NK-92 (cell line): ENCODE data around the gene FNDC8.
"Not testable (repeated sequence)": the region's sequence is repeated elsewhere in the genome, so short reads cannot be mapped to it uniquely, and the experiment has no call there.

Source experiments
- DNase-seq: peaks from one replicate; lab custom pipeline; 2025; ENCODE audit not compliant: unreplicated experiment; lab: John Stamatoyannopoulos, UW

FNDC8 gene

DNA sequence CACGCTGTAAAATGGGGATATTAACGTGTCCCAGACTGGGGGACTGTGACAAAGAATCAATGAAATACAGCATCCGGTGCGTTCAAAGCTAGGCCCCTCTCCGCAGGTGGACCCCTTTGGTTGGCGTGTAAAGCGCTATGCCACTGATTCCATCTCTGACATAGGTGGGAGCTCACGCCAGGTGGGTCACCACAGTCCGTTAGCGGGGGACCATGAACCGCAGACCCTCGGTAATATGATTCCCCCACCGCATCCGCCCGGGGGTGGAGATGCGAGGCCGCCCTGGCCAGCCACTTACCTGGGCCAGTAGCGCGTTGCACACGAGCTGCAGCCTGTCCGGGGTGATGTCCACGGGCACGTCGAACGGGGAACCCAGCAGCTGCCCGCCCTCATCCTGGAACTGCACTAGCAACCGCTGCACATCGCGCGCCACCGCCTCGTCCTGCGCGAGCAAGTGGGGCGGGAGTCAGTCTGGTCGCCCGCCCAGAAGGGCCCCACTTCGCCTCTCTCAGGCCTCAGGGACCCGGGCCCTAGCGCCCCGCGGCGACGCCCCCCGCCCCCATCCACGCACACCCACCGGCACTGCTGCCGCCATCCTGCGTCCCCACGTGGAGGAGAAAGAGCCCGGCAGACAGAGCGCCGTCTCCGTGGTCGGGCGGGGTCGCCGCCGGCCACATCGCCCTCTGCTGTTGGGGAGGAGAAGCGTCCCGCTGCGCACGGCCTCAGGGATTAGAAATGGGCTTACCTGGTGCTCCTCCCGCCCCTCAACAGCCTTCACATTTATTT lies 20.5 kb downstream of the FNDC8 start, which contains the start of gene NLE1:
NLE1 (minus strand) TSS at position 623 of the 786 bp plus-strand sequence; CDS start at position 595, 28 bp downstream.
- DNase-seq, result no peak

DNA sequence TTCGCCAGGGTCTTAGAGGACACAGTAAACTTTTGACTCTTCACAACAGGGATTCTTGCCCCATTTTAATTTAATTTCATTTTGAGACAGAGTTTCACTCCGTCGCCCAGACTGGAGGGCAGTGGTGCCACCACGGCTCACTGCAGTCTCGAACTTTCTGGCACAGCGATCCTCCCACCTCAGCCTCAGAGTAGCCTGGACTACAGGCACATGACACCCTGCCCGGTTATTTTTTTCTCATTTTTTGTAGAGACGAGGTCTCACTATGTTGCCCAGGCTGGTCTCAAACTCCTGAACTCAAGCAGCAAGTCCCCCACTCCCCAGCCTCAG lies 21.0 kb downstream of the FNDC8 start:
- no peak for DNase-seq

DNA sequence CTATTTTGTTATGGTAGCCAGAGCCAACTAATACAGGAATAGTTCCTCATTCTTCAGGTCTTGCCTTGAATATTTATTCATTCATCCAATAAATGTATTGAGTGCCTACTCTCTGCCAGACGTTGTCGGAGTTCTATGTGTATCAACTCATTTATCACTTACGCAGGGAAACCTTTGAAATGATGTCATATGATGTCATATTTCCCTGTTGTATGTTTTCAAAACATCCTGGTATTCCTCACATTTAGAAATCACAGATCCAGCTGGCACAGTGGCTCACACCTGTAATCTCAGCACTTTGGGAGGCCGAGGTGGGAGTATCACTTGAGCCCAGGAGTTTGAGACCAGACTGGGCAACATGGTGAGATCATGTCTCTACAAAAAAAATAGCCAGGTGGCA lies 23.4 kb downstream of the FNDC8 start:
- no peak for DNase-seq

DNA sequence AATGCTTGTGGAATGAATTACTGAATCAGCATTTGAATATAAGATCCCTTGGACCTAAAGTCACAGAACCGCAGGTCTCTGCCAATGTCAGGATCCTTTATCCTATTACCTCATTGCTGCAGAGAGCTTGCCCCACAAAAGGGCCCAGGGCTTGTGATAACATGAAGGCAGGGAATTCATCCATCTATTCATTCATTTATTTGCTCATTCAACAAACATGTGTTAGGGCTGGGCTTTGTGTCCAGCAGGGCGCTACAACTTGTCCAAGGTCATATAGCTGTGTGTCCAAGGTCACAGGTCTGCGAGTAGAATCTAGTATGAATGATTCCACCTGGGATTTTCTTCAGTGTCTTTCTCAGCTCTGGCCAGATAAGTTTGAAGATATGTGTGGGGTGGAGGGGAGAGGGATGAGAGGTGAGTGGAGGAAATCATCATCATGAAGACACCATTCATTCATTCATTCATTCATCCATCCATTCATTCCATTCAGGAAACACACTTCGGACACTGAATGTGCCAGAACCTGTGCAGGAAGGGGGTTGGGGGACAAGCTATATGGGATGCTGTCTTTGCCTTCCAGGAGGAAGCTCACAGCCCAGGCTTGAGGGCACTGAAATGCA lies 24.9 kb downstream of the FNDC8 start:
- DNase-seq, result no peak

DNA sequence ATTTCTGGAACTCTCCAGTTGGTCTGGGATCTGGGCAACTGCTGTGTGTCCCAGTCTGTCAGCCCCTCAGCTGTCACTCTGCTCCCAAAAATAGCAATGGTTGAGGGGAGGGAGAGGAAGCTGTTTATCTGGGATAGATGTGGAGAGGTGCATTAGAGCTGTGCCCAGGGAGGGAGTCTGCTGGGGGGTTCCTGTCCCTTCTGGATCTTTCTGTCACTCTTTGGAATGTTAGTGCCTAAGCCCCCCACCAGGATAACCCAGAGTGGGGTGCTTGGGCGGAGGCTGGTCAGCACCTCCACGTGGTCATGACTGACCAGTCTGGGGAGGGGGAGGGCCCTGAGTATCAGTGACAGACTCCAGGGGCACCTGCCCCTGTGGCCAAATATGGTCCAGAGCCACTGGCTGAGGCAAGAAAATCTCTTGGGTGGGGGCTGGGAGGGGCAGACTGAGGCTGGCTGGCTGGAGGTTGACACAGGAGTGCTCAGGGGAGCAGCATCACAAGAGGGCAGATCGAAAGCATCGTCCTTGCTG lies 26.0 kb downstream of the FNDC8 start, which contains the start of gene UNC45B:
UNC45B (plus strand) TSS at position 443 of the 531 bp plus-strand sequence. CDS start 447 bp downstream, outside the sequence.
- DNase-seq, result no peak

DNA sequence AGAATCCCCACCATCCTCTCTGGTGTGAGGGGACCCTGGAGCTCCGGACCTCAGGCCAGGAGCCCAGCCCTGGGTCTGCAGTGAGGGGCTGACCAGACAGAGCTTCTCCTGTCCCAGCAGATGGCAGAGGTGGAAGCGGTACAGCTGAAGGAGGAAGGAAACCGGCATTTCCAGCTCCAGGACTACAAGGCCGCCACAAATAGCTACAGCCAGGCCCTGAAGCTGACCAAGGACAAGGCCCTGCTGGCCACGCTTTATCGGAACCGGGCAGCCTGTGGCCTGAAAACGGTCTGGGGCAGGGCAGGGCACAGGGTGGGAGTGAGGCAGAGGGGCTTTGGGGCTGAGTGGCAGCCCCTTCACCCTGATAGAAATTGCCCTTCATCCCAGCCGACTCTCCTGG lies 26.7 kb downstream of the FNDC8 start:
- DNase-seq, result no peak

DNA sequence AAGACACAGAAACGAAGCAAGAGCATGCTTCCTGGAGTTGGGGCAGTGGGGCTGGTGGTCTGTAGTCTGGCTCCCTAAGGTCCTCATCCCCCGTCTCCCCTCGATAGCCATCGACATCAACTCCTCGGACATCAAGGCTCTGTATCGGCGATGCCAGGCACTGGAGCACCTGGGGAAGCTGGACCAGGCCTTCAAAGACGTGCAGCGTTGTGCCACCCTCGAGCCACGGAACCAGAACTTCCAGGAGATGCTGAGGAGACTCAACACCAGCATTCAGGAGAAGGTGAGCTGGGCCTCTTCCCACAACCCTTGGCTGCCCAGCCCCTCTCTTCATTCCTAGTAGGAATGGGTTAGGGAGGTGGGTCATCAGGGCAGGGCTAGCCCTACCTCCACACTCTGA lies 28.5 kb downstream of the FNDC8 start:
- no peak for DNase-seq

DNA sequence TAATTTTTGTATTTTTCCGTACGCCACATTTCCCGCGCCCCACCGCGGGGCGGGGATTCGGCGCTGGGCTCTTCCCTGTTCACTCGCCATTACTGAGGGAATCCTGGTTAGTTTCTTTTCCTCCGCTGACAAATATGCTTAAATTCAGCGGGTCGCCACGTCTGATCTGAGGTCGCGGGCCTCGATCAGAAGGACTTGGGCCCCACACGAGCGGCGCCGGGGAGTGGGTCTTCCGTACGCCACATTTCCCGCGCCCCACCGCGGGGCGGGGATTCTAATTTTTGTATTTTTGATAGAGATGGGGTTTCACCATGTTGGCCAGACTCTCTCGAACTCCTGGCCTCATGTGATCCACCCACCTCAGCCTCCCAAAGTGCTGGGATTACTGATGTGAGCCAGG lies 29.7 kb downstream of the FNDC8 start:
- not testable (repeated sequence) for DNase-seq

DNA sequence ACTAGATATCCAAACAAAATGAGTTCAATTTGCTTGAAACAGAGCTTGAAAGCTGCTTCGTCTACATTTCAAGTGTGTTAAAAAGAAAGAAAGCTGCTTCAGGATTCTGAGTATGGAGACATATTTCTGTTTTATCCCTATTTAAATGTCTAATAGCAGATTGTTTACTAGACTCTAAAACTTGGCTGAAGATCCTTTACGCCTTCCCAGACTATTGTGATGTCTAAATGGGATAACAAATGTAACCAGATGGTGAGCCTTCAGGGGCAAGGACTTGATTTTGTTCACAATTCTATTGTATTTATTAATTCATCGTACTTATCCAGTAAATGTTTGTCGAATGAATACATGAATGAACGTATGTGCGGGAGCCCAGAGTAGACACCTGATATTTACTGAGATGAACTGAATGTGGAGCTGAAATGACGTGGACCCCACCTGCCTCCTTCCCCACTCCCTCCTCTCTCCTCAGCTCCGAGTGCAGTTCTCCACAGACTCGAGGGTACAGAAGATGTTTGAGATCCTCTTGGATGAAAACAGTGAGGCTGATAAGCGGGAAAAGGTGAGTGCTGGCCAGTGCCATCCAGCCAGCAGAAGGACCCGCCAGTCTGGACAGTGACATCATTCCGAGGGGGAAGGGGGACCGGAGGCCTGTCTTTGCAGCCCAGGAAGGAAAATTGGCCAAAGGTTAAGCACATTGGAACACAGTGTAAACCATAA lies 31.2 kb downstream of the FNDC8 start:
- no peak for DNase-seq

DNA sequence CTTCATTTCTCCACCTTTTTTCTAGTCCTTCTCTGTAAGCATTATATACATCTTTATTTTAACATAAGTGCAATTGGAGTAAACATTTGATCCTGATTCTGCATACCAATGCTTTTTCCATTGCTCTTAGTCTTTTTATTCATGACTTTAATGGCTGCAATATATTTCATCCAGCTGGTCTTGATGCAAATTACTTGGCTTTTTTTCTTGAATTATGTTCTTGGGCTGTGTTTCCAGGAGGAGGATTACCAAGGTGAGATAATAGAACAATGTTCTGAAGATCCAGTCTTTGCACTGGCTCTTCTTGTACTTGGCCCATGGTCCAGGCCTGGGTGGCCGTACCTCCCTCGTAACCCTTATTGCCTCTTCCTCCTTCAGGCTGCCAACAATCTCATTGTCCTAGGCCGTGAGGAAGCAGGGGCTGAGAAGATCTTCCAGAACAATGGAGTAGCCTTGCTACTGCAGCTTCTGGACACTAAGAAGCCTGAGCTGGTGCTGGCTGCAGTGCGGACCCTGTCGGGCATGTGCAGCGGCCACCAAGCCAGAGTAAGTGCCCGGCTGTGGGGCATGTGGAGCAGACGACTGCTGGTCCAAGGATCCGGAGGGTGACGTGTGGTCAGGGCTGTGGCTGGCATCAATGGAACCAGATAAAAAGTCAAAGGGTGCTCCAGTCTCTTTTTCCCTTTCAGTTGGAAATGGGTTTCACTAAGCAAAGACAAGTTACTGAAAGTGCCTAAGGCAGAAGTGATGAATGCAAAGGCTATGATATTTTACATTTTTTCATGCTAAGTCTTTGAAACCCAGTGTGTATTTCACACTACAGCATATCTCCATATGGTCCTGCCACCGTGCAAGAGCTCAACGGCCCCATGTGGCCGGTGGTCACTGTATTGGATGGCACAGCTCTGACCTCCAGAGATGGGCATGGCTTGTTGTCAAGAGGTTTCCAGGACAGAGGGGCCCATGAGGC lies 33.1 kb downstream of the FNDC8 start:
- DNase-seq, result no peak

DNA sequence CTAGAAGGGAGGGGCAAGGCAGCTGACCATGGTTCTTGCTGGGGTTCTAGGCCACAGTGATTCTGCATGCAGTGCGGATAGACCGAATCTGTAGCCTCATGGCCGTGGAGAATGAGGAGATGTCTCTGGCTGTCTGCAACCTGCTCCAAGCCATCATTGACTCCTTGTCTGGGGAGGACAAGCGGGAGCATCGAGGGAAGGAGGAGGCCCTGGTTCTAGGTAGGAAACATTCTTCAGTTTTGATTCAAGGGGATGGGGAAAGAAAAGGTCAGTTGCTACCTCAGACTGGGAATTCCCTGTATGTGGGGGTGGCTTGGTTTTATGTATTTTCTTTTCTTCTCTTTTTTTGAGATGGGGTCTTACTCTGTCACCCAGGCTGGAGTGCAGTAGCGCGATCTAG lies 33.8 kb downstream of the FNDC8 start:
- no peak for DNase-seq

DNA sequence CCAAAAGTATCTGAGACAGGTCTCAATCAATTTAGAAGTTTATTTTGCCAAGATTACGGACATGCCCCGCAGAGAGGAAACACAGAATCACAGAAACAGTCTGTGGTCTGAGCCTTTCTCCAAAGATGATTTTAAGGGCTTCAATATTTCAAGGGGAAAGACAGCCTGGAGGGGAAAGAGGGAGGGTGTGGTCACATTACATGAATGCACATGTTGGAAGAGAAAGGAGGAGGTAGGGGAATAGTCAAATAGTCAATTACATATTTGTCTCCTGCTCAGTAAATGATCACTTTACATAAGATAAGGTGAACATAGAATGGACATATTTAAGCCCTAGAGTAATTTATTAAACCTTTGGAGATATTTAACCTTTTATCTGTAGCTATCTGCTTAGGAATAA lies 38.5 kb downstream of the FNDC8 start:
- no peak for DNase-seq

DNA sequence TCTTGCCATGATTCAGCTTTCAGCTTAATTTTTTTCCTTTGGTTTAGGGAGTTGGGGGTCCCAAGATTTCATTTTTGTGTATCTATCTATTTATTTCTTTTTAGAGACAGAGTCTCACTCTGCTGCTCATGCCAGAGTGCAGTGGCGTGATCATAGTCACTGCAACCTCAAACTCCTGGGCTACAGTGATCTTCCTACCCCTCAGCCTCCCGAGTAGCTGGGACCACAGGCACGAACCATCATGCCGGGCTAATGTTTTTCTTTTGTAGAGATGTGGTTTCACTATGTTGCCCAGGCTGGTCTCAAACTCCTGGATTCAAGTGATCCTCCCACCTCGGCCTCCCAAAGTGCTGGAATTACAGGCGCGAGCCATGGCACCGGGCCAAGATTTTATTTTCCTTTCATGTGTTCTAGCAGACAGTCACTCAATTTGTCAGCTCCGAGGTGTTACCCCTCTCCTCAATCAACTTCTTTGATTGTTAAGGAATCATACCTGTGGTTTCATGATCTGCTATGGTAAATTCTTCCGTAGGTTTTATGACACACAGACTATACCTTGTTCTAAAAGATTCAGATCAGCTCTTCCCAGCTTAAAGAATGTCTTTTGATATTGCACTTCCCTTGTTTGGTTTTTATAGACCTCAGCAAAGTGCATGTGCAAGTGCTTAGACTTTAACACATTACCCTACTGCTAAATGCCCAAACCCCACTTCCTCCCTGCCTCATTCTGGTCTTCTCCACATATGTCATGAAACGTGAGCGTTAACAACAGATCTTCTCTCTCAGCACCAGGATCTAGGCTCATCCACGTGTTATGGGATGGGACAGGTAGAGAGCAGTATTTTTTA lies 39.2 kb downstream of the FNDC8 start:
- DNase-seq, result no peak

DNA sequence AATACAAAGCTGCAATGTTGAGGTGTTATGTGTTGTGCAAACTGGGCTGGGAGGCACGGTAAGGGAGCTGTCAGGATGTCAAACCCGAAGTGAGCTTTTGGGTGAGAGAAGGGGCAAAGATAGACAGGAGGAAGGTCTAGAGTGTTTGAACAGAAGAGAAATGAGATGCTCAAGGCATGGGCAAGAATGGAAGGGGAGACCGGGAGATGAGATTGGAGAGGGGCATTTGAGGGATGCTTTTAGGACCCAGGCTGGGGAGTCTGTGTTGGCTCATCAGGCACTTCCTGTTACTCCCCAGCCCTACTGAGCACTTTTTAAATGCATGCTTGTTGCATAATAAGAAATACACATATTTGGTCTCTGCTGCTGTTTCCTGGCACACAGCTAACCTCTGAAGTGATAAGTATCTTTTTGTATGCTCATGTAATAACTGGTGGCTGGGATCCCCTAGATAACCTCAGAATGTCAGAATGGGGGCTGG lies 39.9 kb downstream of the FNDC8 start:
- no peak for DNase-seq

DNA sequence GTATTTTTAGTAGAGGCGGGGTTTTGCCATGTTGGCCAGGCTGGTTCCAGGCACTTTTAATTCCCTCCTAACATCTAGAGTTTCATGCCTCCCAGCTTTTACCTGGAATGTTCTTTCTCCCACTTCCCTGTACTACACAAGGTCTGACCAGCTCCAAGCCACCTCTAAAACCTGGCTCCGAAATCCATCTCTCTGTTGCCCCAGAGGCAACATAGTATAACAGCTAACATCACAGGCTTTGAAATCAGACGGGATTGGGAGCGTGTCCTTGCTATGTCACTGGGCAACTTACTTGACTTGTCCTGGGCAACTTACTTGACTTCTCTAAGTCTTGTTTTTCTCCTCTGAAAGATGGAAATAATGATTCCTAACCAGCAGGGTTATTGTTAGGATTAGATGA lies 41.3 kb downstream of the FNDC8 start:
- DNase-seq, result no peak

DNA sequence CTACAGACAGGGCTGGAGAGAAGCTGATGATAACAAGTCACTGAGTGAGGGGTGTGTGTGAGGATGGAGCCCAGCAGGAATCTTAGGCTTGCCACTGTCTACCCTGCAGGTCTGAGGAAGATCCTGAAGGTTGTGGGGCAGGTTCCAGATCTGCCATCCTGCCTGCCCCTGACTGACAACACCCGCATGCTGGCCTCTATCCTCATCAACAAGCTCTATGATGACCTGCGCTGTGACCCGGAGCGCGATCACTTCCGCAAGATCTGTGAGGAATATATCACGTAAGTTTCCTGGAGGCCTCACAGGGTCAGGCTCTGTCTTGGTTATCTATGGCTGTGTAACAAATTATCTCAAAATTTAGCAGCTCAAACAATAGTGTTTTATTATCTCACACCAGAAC lies 42.5 kb downstream of the FNDC8 start:
- no peak for DNase-seq

DNA sequence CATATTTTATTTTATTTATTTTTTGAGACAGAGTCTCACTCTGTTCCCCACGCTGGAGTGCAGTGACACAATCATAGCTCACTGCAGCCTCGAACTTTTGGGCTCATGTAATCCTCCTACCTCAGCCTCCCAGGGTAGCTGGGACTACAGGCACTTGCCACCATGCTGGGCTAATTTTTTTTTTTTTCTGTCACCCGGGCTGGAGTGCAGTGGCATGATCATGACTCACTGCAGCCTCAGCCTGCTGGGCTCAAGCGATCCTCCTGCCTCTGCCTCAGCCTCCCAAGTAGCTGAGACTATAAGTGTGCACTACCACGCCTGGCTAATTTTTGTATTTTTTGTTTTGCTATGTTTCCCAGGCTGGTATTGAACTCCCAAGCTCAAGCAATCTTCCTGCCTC lies 43.3 kb downstream of the FNDC8 start:
- no peak for DNase-seq

DNA sequence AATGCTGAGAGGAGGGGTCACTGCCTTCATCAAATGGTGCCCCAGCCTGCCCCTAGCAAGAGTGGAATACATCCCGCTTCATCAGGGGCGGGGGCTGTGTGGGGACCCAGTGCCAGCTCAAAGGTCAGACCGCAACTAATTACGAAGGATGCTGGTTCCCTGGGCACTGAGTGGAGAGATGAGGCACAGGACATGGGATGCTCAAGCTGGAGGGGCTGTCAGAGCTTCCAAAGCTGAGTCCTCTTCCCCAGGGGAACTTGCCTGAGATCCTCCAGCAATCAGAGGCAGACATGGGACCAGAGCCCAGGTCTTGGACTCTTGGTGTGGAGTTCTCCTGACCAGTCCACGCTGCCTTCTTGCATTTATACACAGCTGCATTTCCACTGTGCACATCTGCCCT lies 45.1 kb downstream of the FNDC8 start:
- no peak for DNase-seq

DNA sequence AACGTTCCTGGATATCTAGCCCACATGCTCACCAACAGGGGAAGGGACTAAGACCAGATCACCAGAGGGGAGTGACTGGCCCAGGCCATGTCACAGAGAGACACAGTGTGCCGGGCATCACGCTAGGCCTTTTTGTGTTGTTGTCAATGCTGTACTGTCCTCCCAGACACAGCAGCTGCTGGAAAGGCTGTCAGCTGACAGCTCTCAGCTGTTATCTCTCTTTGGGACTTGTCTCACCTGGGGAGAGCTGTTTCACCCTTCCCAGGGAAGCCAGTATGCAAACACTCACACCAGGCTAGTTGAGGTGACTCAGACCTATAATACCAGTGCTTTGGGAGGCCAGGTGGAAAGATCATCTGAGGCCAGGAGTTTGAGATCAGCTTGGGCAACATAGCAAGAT lies 45.6 kb downstream of the FNDC8 start:
- no peak for DNase-seq

DNA sequence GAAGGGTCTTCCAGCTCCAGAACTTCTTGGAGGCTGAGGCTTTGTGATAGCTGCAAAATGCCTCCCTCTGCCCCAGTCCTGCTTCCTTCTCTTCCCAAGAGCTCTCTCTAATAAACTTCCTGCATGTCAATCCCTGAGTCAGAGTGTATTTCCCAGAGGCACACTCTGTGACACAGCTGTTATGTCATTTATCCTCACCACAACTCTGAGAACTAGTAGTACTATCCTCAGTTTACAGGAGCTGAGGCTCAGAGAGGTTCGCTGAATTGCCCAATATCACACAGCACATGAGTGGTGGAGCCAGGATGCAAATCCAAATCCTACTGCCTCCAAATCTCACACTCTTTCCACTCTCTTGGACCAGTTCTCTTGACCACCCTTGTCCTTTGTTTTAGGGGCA lies 46.3 kb downstream of the FNDC8 start:
- DNase-seq, result no peak
